Activated gamma-delta T cell treated with anti-CD3 and anti-CD28 coated beads, Interleukin-2, amount 50 U/mL, for 16 hours (primary cell): Measurements from ENCODE around the gene TOR4A.

Source experiments
- DNase-seq: peaks from one replicate; pipeline ENCODE4 v3.0.0-alpha.2; 2020; ENCODE audit warnings: low read depth

The TOR4A gene

GRCh38 chr9:137294681-137295237 lies 17.2 kb downstream of the TOR4A start:
- no peak for DNase-seq

DNA sequence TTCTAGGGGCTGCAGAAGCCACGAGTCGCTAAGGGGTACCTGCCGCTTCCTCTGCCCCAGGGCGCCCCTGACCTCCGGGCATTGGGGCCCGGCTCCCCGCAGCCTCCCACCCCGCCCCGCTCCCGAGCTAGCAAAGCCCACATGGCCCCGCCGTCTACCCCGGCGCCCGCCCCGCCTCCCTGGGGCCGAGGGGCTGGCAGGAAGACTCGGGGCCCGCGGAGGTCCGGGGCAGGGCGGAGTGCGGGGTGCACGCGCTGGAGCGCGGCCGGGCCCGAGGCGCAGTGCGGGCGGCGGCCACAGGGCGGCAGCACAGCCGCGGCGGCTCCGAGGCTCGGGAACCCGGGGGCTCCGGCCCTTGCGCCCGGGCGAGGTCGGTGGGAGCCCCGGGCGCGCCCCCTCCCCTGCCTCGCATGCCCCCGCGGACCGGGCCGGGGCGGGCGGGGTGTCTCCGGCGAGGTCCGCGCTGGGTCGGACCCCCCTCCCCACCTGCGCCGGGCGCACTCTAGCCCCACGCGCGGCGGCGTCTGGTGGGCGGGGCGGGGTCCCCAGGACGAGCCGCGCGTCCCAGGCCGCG lies 17.8 kb downstream of the TOR4A start:
- DNase-seq: peak; percentile 25

DNA sequence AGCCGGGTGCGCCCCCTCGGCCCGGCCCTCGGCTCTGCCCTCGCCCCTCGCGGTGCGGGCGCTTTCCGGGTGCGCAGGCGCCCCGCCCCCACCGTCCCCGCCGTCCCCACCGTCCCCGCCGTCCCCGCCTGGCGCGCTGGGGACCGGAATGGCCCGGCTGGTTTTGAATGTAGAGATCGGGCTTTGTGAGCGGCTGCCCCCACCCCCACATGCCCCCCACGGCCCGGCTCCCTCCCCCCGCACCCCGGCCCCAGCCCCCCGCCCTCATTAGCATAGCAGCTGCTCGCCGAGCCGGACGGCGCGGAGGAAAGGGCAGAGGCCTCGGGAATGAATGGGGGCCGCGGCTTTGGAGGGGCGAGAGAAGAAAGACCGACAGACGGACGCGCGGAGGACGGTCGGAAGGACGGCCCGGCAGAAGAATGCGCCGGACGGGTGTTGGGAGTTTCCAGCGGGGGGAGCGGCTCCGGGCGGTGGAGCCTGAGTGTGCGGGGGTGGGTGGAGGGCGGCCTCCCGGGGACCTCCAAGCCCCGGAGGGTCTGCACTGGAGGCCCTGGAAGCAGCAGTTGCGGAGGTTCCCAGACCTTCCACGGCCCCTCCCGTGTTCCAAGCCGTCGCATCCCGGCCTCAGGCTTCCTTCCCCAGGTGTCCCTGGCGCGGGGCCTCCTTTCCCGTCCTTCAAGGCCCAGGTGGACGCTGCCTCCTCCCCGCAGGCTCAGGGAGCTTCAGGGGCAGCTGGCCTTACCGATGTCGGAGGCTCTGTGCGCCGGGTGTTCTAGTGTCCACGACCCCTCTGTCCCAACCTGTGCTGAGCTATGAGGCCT lies 18.5 kb downstream of the TOR4A start:
- DNase-seq: no peak

DNA sequence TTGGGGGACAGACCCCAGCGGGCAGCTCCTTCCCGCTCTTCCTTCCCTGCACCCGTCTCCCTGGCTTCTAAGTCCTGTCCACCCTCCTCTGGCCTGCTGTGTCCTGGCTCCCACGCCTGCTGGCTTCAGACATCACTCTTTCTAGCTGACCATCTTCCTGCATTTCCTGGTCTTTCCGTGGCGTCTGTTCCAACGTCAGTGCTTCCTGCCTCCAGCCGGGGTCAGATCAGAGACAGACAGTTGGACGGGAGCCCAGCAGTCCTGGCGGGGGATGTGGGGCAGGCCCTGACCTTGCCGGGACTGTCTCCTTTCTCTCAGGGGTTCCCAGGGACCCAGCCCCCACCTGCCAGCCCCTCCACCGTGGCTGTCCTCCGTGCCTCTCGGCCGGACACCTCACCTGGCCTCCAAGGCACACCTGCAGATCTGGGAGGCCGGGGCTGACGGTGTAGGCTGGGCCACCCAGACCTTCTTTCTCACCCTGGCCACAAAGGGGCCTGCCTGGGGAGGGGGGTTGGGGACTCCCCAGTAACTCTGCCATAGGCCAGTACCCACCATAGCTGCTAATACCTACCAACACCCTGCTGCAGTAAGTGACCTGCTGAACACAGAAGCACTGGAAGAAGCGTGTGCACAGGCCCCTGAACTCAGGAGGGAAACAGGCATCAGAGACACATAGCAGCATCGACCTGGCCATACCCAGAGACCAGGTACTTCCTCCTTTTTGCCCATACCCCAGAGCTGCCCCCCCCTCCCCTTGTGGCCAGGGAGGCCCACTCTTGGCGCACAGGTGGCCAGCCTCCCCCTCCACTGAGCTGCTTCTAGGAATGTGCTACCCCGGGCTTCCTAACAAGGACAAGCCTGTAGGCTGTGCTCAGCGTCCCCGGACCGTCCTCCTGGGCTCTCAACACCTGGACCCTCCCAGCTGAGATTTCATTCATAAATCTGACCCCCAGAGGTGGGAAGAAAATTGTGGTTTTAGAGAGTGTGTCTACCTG lies 19.4 kb downstream of the TOR4A start:
- no peak for DNase-seq

DNA sequence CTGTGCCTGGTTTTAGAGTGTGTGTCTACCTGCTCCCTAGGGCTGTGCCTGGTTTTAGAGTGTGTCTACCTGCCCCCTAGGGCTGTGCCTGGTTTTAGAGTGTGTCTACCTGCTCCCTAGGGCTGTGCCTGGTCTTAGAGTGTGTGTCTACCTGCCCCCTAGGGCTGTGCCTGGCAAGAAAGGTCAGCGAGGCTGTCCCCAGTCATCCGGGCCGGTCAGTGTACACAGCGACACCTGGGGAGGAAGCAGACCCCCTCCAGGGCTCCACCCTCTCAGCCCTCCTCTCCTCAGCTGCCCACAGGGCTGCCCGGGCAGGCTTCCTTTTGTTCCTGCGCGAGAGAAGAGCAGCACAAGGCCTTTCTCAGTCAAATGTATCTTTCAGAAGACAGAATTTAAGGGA lies 20.4 kb downstream of the TOR4A start:
- DNase-seq: no peak

DNA sequence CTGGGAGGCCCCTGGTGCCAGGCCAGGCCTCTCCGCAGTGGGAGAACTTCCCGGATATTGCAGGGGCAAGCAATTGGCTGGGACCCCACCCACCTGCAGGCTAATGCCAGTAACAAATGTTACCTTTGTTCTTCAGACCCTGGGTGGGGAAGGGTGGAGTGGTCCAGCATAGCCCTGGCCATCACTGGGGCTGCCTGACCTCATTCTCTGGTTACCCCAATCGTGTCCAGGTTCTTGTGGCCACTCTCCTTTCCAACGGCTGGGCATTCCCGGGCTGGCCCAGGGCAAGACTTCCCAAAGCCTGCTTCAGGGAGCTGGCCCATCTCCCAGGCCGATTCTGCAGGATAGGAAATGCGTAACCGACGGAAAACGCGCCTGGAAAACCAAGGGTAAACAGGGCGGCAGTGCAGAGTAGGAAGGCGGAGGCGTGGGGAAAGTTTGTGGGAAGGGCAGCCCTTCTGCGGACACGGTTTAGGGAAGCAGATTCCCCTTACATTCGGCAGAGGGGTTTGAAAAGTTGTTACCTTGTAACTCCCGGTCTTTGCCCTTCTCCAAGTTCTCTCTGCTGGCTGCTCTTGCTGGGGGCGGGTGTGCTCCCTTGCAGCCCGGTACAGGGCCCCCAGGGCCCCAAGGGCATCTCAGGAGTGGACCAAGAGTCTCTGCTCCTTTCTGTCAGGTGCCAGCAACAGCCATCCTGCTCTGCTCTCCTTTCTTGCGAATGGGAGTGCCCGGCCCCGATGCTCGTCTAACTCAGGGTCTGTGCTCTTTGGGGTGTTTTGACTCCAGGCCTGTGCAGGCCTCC lies 21.1 kb downstream of the TOR4A start:
- DNase-seq: no peak

GRCh38 chr9:137299203-137299565 lies 21.7 kb downstream of the TOR4A start:
- no peak for DNase-seq

GRCh38 chr9:137299938-137300337 lies 22.4 kb downstream of the TOR4A start:
- DNase-seq: no peak

DNA sequence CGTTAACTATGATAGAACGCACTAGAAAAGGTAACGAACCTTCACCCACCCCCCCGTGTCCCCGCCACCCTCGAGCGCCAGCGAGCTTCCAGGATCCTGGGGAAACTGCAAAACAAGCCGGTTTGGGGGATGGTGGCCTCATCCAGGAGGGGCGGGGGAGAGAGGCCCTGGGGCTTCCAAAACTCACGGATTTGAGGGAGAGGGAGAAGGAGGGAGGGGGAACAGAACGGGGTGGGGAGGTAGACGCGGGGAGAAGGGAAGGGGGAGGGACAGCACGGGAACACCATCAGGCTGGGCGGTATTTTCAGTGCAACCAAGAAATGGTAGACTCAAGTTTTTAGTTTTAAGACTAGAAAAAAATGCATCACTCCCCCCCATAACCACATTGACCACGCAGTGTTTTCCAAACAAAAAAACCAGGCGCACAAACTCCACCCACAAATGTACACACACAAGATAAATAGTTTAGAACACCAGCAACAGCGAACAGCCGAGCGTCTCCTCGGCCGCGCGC lies 23.1 kb downstream of the TOR4A start:
- no peak for DNase-seq

DNA sequence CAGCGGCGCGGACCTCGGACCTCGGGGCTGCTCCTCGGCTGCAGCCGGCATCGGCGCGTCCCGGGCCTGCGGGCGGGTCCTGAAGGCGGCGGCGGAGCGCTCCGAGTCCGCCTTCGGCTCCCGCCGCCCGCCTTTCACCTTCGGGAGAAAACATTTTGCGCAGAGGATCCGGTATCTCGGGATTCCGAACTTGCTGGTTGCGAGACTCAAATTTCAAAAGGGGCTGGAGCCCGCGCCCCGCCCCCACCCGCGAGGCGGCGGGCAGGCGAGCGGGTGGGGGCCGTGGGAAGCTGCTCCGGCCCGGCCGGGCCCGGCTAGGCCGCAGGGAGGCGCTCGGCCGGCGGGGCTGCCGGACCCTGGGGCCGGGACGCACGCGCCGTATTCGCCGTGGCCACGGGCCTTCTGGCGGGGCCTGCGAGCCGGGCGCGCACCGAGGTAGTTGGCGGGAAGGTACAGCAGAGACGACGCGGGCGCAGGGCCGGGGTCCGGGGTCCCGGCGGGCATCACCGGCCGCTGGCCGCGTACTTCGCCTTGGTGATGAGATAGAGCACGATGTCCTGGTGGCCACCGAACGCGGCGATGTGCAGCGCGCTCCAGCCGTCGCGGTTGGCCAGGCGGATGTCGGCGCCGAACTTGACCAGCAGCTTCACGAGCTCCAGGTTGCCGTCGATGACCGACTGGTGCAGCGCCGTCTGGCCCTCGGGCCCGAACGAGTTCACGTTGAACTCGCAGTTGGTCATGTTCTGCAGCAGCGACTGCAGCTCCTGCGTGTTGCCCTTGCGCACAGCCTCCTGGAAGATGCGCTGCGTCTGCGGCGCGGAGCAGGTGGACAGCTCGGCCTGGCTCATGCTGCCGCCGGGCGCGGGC lies 23.8 kb downstream of the TOR4A start:
- DNase-seq: no peak

- DNase-seq: peak; percentile 86
Observed at GRCh38 chr9:137302118-137302448, 24.6 kb downstream of the TOR4A start, which contains the start of gene NRARP. Gene NRARP, minus strand, starts transcription at chr9:137302271. Its CDS starts 343 bp downstream, at chr9:137301928.

- no peak for DNase-seq
Observed at GRCh38 chr9:137302449-137303150, 25.1 kb downstream of the TOR4A start.

DNA sequence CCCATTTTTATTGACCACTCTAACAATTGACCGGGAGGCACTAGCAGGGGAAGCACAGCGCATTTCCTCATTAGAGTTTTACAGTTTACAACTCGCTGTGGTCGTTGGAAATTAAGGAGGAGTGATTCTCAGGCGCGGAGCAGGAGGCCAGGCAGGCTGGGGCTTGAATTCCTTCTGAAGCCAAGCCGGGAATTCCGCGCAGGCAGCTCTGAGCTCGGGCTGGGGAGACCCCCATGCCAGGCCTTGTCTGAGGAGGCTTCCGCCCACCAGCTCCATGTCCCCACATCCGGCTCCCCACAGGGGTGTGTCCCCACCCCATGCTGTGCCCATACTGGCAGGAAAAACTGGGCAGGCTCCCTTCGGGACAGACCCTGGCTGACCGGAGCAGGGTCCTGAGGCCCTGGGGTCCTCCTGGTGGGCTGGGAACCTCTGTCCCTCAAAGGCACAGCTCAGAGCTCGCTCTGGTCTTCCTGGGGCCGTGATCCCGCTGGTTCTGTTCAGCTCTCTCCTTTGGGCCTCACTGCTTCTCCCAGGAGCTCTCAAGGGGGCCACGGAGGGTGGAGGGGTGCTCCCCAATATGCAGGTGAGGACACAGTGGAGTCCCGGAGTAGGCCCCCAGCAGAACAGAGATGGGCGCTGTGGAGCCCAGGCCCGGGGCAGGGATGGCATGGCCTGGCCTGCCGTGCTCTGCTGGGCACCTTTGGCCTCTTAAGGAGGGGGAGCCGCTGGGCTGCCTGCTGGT lies 25.8 kb downstream of the TOR4A start:
- DNase-seq: no peak

DNA sequence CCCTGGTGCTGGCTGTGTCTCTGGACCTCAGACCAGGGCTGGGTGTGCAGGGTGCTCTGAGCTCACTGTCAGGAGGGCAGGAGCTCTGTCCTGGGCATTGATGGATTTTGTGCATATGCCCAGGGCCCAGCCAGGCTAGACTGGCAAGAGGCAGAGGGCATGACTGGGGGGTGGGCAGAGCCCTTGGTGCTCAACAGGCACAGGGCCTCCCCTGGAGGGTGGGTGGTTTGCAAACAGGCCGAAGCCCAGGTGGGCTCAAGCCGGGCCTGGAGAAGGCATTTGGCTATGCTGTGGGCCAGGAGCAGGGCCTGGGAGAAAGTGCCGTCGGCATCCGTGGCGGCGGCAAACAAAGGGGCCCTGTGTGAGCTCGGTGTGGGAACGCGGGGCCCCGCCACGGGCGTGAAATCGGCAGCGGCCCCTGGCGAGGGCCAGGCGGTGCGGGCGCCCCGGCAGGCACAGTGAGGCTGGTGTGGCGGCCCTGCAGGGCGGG lies 26.4 kb downstream of the TOR4A start:
- no peak for DNase-seq

DNA sequence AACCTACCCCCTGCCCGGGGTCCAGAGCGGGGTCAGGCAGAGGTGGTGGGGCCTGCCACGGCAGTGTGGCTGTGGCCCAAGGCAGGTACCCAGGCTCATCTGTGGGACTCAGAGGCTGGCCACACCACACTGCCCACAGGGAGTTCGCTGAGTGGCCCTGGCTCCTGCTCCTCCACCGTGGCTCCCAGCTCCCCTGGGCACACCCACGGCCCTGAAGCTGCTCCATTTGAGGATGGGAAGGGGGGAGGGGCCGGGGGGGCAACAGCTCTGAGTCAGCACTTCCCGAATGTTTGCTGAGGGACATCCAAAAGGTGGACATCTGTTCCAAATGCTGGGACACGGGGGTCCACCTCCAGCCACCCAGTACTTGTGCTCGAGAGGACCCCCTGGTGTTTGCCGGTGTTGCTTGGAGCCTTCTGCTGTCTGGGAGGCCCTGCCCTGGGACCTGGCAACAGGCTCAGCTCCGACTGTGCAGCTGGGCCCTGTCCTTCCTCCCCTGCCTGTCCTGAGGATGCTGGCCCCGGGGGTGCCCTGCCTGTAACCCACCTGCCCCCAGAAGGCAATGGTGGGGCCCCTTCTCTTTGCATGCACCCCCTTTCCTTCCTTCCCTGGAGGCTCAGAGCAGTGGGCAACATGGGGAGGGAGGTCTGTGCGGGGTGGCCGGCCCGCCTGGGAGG lies 27.0 kb downstream of the TOR4A start:
- DNase-seq: no peak

DNA sequence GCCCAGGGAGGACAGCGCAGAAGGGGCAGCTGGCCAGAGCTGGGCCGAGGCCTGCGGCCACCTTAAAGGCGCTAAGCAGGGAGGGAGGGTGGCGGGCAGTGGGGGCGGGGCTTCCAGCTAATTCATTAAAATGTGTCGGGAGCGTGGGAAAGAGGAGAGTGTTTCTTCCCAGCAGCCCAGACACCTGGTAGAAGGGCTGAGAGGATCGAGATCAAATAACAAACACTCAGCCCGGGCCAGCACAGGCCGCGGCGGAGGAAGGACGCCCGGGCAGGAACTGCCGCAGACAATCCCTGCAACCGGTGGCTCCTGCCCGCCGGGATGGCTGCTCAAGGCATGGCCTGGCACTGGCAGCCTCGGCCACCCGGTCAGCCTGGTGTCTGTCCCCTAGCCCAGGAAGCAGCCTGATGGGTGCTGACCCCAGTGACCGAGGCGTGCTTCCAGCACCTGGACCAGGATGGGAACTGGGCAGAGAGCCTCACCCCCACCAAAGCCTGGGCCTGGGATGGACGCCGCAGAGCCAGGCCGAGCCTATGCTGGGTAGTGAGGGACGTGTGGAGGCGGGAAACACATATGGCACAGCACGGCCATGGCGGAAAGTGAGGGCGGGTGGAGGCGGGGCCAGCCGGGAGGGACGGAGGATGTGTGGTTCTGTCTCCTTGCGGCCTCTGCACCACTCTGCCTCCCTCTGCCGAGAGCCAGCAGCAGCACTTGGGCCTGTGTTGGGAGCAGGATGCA lies 27.7 kb downstream of the TOR4A start:
- DNase-seq: peak; percentile 53

DNA sequence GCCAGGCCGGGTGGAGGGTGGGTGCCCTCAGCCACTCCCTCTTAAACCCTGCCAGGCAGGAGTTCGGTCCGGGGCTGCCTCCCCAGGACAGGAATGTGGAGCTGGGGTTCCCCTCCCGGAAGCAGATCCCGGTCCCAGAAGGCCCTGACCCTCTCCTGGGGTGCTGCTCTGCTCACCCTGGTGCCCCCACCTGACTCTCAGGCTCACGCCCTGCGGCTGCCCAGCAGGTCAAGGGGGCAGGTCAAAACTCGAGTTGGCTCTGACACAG lies 28.2 kb downstream of the TOR4A start:
- DNase-seq: no peak
